GM19239 (cell line): ENCODE results near the gene DDR2.
"Not testable (repeated sequence)": the region's sequence is repeated elsewhere in the genome, so short reads cannot be mapped to it uniquely, and the experiment has no call there.

Source experiments
- DNase-seq: peaks from one replicate; pipeline ENCODE4 v3.0.0; 2011; ENCODE audit warnings: low spot score; ENCODE audit not compliant: insufficient read length
- FAIRE-seq: peaks from 2 replicates; lab custom pipeline; 2011; peaks lifted over from hg19 to GRCh38; lab: Jason Lieb, UNC

The DDR2 gene

GRCh38 chr1:162712317-162713029 lies 80.2 kb downstream of the DDR2 start:
- FAIRE-seq (no peak), DNase-seq (no peak)

- DNase-seq (no peak), FAIRE-seq (no peak)
Observed at GRCh38 chr1:162716123-162716522, 83.9 kb downstream of the DDR2 start.

GRCh38 chr1:162716552-162716951 lies 84.3 kb downstream of the DDR2 start:
- FAIRE-seq: no peak

DNA sequence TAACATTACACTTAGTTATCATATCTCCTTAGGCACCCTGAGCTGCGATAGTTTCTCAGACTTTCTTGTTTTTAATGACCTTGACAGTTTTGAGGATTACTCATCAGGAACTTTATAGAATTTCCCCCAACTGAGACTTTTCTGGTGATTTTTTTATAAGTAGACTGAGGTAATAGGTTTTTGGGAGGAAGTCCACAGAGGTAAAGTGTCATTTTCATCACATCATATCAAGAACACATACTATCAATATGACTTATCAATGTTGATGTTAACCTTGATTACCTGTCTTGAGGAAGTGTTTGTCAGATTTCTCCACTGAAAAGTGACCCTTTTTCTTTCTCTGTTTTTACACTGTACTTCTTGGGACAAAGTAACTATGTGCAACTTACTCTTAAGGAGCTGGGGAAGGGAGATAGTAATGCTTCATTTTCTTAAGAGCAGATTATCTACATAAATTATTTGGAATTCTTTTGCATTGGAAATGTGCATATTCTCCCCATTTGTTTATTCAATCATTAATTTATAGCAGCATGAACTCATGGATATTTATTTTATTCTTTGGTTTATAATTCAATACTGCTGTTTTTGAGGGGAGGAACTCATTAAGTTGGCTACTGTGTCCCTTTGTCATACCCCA lies 85.4 kb downstream of the DDR2 start:
- no peak for FAIRE-seq

More at GRCh38 chr1:162716552-162716951, 84.3 kb downstream of the DDR2 start:
- DNase-seq: no peak

DNA sequence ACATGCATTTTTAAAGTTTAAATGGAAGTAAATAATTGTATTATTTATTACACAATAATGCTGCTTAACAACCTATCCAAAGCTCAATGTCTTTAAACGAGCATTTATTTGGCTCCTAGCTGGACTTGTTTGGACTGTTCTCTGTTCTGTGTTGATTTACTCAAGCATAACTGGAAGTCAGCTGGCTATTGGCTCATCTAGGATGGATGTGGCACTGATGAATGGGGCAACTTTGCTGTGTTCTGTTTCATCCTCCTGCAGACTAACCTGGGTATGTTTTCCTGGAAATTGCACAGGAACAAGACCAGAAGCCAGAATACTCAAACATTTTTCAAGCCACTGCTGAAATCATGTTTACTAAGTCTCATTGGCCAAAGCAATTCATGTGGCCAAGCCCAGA lies 87.4 kb downstream of the DDR2 start:
- DNase-seq (no peak), FAIRE-seq (no peak)

More for the DNA sequence above, 85.4 kb downstream of the DDR2 start:
- DNase-seq: no peak

DNA sequence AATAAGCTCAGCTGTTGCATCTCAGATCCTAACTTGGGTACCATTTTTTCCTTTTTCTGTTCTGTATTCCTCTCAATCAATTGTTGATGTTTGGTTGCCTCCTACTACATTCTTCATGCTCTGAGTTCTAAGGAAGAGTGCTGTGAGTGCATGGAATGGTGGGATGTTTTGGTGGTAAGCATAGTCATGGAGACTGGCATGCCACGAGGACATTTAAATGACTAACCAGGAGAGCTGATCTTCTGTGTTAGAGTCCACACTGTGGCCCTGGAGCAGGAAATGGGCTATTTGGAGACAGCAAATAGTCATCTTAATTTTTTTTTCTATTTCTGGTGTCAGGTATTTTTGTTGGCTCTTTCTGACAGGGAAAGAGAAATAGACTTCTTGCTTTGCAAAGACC lies 88.7 kb downstream of the DDR2 start:
- no peak for FAIRE-seq
- no peak for DNase-seq

DNA sequence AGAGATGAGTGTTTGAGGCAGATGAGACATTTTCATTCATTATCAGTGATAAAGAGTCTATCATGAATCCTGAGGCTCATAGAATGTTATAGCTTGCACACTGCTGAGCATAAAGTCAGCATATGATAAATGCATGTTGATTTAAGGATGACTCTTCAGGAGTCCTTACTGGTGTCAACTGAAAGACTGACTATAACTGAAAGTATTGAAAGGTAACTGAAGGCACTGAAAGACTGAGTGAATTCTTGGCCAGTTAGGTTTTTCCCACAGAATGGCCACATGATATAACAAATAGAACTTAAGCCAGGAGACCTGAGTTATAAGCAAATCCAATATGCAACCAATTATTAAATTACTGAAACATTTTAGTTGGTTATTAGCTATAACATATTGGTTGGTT lies 89.2 kb downstream of the DDR2 start:
- no peak for FAIRE-seq
- DNase-seq: no peak

- no peak for DNase-seq
- no peak for FAIRE-seq
Observed at GRCh38 chr1:162722036-162722435, 89.8 kb downstream of the DDR2 start.

GRCh38 chr1:162724583-162725120 lies 92.4 kb downstream of the DDR2 start:
- DNase-seq: no peak
- FAIRE-seq: no peak

DNA sequence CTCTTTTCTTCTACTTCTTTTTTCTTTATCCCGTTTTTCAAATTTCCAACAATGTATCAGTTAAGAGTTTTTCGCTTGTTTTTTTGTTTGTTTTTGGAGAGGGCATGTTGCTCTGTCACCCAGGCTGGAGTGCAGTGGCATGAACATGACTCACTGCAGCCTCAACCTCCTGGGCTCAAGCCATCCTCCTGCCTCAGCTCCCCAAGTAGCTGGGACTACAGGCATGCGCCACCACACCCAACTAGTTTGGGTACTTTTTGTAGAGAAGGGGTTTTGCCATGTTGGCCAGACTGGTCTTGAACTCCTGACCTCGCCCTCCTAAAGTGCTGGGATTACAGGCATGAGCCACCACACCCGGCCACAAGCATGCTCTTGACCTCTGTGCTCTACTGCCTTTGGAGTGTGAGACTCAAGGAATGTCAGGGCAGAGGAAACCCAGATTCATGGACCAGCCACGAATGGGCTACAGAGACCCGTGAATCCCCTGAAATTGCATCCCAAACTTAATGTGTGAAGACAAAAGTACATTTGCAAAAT lies 93.1 kb downstream of the DDR2 start:
- FAIRE-seq (no peak), DNase-seq (no peak)

GRCh38 chr1:162726555-162726954 lies 94.3 kb downstream of the DDR2 start:
- FAIRE-seq: no peak
- no peak for DNase-seq

DNA sequence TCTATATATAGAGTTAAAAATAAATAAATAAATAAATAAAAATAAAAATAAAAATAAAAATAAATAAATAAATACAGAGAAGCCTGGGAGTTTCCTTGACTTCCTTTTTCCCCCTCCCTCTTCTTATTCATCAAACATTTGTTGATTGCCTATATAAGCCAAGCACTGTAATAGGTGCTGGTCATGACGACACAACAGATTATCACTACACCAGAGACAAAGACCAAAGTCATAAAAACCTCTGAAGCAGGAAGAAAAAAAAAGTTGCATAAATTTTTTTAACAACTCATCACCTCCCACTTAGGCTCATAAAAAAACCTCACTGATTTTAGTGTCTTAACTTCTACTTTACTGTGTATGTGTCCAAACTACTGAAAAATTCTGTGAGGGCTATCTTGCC lies 95.2 kb downstream of the DDR2 start:
- not testable (repeated sequence) for DNase-seq, FAIRE-seq

DNA sequence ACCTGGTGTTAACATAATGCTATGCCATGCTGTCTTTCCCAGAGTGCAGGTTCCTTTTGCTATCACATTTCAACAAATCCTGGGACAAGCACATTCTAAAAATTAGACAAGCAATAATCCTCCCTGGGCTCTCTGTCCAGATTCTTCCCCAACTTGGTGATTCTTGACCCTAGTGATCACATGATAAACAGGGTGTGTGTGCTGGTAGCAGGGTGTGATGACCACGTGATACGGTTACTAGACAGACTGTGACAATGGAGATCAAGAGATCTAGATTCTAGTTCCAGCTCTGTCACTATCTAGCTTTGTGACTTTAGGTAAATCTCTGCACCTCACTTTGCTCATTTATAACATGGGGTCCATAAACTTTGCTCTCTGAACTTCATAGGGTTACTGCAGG lies 96.3 kb downstream of the DDR2 start:
- DNase-seq (no peak), FAIRE-seq (no peak)

DNA sequence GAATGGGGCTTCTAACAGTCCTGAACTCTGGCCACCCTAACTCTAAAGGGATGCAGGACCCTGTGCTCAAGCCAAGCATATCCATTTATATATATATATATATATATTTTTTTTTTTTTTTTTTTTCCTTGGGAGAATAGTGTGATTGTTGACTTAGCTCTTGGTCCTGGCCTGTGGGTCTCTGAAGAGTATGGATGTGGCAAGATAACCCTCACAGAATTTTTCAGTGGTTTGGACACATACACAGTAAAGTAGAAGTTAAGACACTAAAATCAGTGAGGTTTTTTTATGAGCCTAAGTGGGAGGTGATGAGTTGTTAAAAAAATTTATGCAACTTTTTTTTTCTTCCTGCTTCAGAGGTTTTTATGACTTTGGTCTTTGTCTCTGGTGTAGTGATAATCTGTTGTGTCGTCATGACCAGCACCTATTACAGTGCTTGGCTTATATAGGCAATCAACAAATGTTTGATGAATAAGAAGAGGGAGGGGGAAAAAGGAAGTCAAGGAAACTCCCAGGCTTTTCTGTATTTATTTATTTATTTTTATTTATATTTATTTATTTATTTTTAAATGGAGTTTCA lies 97.0 kb downstream of the DDR2 start:
- FAIRE-seq, DNase-seq: not testable (repeated sequence)

- FAIRE-seq (no peak), DNase-seq (no peak)
Observed at GRCh38 chr1:162732094-162732493, 99.8 kb downstream of the DDR2 start.

GRCh38 chr1:162732566-162733335 lies 100.5 kb downstream of the DDR2 start:
- FAIRE-seq: no peak
- no peak for DNase-seq

GRCh38 chr1:162733336-162733590 lies 101.0 kb downstream of the DDR2 start:
- FAIRE-seq (no peak), DNase-seq (no peak)

DNA sequence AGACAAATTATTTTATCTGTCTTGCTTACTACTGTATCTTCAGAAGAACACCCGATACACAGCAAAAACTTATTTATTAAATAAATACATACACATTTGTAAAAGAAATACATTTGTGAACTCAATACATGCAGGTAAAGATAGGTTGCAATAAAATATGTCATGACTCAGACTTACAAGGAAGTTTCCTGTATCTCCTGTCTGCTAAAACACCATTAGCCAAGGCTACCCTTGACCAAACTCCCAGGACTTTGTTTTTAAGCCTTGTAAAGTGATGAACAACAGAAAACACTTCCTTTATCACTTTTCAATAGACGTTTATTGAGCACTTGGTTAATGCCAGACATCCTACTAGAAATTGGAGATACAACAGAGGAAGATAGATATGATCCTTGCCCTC lies 101.8 kb downstream of the DDR2 start:
- FAIRE-seq (no peak), DNase-seq (no peak)

DNA sequence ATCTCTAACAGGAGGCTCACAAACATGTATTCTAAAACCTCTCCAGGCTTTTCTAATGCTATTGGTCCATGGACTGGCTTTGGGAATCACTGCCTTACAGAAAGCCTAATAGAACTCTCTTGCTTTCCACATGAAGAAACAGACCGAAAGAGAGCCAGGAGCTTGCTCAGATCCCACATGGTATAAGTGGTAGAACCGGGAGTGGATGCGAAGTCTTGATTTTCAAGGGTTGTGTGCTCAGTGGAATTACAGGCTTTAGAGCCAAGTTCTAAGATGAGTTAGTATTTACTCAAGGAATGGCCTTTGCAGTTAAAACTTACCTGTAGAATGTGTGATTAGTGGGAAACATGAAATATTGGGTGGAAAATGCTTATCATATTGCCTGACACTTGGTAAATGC lies 103.9 kb downstream of the DDR2 start:
- FAIRE-seq (no peak), DNase-seq (no peak)

GRCh38 chr1:162736633-162737067 lies 104.4 kb downstream of the DDR2 start:
- DNase-seq: no peak
- no peak for FAIRE-seq

- FAIRE-seq: no peak
- no peak for DNase-seq
Observed at GRCh38 chr1:162740755-162741154, 108.5 kb downstream of the DDR2 start.
